ENCODE results near the gene TADA1.
"Not testable (repeated sequence)": the region's sequence is repeated elsewhere in the genome, so short reads cannot be mapped to it uniquely, and the experiment has no call there.

Gene TADA1

GRCh38 chr1:166895766-166896165 lies 19.7 kb upstream of the TADA1 start:
- TF ChIP-seq CTCF (IDR thresholded peaks at IDR 0.05; ENCODE audit: borderline replicate concordance, insufficient read depth, low read depth, low read length), result no peak
- no peak overlapping the region for H3K4me3 ChIP-seq (ENCODE audit: low read depth, low read length)

DNA sequence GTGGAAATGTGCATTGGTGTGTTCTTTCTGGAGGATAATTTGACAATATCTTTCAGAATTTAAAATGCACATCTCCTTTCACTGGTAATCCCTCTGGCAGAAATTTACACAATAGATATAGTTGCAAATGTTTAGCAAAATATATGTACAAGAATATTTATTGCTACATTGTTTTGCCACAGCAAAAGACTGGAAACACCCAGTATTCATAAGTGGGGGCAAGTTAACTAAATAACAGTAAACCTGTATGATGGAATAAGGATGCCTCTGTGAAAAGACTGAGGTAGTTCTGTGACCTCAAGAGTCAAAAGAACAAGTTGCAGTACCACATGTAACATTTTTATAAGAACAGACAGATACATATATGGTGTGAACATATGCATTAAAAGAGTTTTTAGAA lies 13.7 kb upstream of the TADA1 start:
- TF ChIP-seq CTCF (IDR thresholded peaks at IDR 0.05; ENCODE audit: borderline replicate concordance, insufficient read depth, low read depth, low read length), result no peak

DNA sequence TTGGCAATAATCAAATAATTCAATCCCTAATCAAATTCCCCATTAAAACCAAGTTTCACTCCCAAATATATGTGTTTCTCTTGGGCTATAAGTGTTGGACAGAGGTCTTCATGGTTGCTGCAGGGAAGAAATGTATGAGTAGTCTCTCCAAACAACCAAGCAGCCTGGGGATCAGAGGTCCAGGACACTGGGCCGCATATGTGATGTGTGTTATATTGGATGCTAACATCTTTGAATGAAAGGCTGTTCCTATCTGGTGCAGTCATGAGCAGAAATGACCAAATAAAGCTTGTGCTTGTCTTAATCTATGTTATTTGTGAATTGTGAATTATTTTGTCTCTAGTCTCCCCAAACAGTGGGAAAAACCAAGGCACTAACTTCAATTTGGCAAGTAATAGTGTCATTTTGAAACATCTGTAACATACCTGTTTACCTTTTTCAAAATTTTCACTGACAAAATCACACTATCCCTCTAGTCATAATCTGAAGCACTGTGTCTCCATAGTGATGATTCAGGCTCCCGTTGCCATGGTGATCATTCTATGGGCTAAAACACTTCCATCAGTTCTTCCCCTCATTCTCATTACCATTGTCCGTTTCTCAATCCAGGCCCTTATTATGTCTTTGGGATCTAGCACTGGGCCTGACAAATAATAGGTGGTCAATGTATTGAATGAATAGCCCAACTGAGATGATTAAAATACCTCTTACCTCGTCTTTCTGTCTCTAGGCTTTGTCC lies 12.5 kb upstream of the TADA1 start:
- no peak for TF ChIP-seq CTCF (IDR thresholded peaks at IDR 0.05; ENCODE audit: borderline replicate concordance, insufficient read depth, low read depth, low read length)
- H3K4me3 ChIP-seq (ENCODE audit: low read depth, low read length), result no peak overlapping the region

More for the DNA sequence above, 13.7 kb upstream of the TADA1 start:
- H3K4me3 ChIP-seq (ENCODE audit: low read depth, low read length), result no peak overlapping the region

GRCh38 chr1:166884971-166885370 lies 8.9 kb upstream of the TADA1 start:
- no peak for TF ChIP-seq CTCF (IDR thresholded peaks at IDR 0.05; ENCODE audit: borderline replicate concordance, insufficient read depth, low read depth, low read length)
- H3K4me3 ChIP-seq (ENCODE audit: low read depth, low read length), result no peak overlapping the region

GRCh38 chr1:166884040-166884642 lies 8.1 kb upstream of the TADA1 start:
- peak; percentile 80 for TF ChIP-seq CTCF (IDR thresholded peaks at IDR 0.05; ENCODE audit: borderline replicate concordance, insufficient read depth, low read depth, low read length)
- H3K4me3 ChIP-seq (ENCODE audit: low read depth, low read length), result no peak overlapping the region

GRCh38 chr1:166882893-166883292 lies 6.8 kb upstream of the TADA1 start:
- no peak for TF ChIP-seq CTCF (IDR thresholded peaks at IDR 0.05; ENCODE audit: borderline replicate concordance, insufficient read depth, low read depth, low read length)
- no peak overlapping the region for H3K4me3 ChIP-seq (ENCODE audit: low read depth, low read length)

- H3K4me3 ChIP-seq (ENCODE audit: low read depth, low read length), result not testable (repeated sequence)
These were observed 2.3 kb upstream of the TADA1 start for GRCh38 chr1:166878173-166878917.

All from GM12875 (cell line).